Loucy (cell line): ENCODE results near the gene UBE2K.

Experiments used
- H2AFZ ChIP-seq: fragments of 200-600 bp; sonication (generic); 2 replicates; pipeline ENCODE4 v1.6.0; 2016; ENCODE audit warnings: antibody characterized with exemption, mild to moderate bottlenecking, low read length, moderate library complexity
- H3F3A ChIP-seq: fragments of 200-600 bp; 2 replicates; pipeline ENCODE4 v1.6.0; 2016; ENCODE audit warnings: antibody characterized with exemption, low read depth, mild to moderate bottlenecking
- H3K27me3 ChIP-seq: fragments of 200-600 bp; sonication (generic); 2 replicates; pipeline ENCODE4 v1.6.1; 2014; ENCODE audit warnings: low read length, mild to moderate bottlenecking; ENCODE audit not compliant: insufficient read depth, poor library complexity, severe bottlenecking
- H3K36me3 ChIP-seq: fragments of 200-600 bp; sonication (generic); 2 replicates; pipeline ENCODE4 v1.6.1; 2016; ENCODE audit warnings: low read length; ENCODE audit not compliant: insufficient read depth
- H3K4me1 ChIP-seq: fragments of 200-600 bp; sonication (generic); 2 replicates; pipeline ENCODE4 v1.5.1; 2014; ENCODE audit warnings: low read length, mild to moderate bottlenecking; ENCODE audit not compliant: insufficient read depth, poor library complexity, severe bottlenecking
- H3K4me2 ChIP-seq: fragments of 200-600 bp; sonication (generic); 2 replicates; pipeline ENCODE4 v1.6.0; 2014; ENCODE audit warnings: antibody characterized with exemption, low read length, low read depth, mild to moderate bottlenecking; ENCODE audit not compliant: poor library complexity, severe bottlenecking
- H3K4me3 ChIP-seq: fragments of 200-600 bp; sonication (generic); 2 replicates; pipeline ENCODE4 v1.5.1; 2014; ENCODE audit warnings: low read length, mild to moderate bottlenecking, mixed read lengths; ENCODE audit not compliant: poor library complexity, severe bottlenecking
- H3K79me2 ChIP-seq: fragments of 200-600 bp; sonication (generic); 2 replicates; pipeline ENCODE4 v1.6.1; 2014; ENCODE audit warnings: low read length; ENCODE audit not compliant: insufficient read depth
- H3K9ac ChIP-seq: fragments of 200-600 bp; sonication (generic); 2 replicates; pipeline ENCODE4 v1.6.0; 2014; ENCODE audit warnings: mild to moderate bottlenecking, low read depth, low read length, moderate library complexity; ENCODE audit not compliant: poor library complexity, severe bottlenecking
- H3K9me2 ChIP-seq: fragments of 200-600 bp; sonication (generic); replicated peaks from 2 replicates; pipeline ENCODE4 v1.6.1; 2016; ENCODE audit warnings: low read depth, low read length, mixed read lengths
- H3K9me3 ChIP-seq: fragments of 200-600 bp; sonication (generic); 2 replicates; pipeline ENCODE4 v1.6.1; 2014; ENCODE audit warnings: mild to moderate bottlenecking, antibody characterized with exemption, low read length, low read depth; ENCODE audit not compliant: insufficient read depth
- H4K20me1 ChIP-seq: fragments of 200-600 bp; sonication (generic); 2 replicates; pipeline ENCODE4 v1.6.0; 2014; ENCODE audit warnings: antibody characterized with exemption, low read length, mild to moderate bottlenecking; ENCODE audit not compliant: insufficient read depth, poor library complexity, severe bottlenecking
- EZH2phosphoT487 ChIP-seq: fragments of 200-600 bp; IDR thresholded peaks from 2 replicates; pipeline ENCODE4 v1.6.1; 2018; ENCODE audit warnings: antibody characterized with exemption, mild to moderate bottlenecking, moderate library complexity, borderline replicate concordance
- TF ChIP-seq, protein P1 (sequence below): fragments of 200-600 bp; sonication (generic); conservative IDR thresholded peaks from 2 replicates; pipeline ENCODE4 v1.5.1; 2014; ENCODE audit warnings: mild to moderate bottlenecking, antibody characterized with exemption, low read length

UBE2K gene

GRCh38 chr4:39818646-39819045 is 120.7 kb downstream of the UBE2K start:
- Histone ChIP-seq H3K27me3 (no peaks in the 10 kb centered on the region), H4K20me1 (no peaks in the 10 kb centered on the region), H3K79me2 (no peaks in the 10 kb centered on the region), H2AFZ (no peak overlapping the region), H3K36me3 (peaks cover under 1% of the 10 kb centered on the region; the same call in 1 of the 2 replicates), H3K4me1 (no peaks in the 10 kb centered on the region), H3K9me2 (no peaks in the 10 kb centered on the region), H3K9ac (no peak overlapping the region), H3K9me3 (no peaks in the 10 kb centered on the region), H3K4me2 (no peak overlapping the region), H3K4me3 (no peak overlapping the region), H3F3A (peaks cover 3% of the 10 kb centered on the region; the same call in 1 of the 2 replicates)
- TF ChIP-seq, protein P1, sequence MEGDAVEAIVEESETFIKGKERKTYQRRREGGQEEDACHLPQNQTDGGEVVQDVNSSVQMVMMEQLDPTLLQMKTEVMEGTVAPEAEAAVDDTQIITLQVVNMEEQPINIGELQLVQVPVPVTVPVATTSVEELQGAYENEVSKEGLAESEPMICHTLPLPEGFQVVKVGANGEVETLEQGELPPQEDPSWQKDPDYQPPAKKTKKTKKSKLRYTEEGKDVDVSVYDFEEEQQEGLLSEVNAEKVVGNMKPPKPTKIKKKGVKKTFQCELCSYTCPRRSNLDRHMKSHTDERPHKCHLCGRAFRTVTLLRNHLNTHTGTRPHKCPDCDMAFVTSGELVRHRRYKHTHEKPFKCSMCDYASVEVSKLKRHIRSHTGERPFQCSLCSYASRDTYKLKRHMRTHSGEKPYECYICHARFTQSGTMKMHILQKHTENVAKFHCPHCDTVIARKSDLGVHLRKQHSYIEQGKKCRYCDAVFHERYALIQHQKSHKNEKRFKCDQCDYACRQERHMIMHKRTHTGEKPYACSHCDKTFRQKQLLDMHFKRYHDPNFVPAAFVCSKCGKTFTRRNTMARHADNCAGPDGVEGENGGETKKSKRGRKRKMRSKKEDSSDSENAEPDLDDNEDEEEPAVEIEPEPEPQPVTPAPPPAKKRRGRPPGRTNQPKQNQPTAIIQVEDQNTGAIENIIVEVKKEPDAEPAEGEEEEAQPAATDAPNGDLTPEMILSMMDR, result no peak
- no peak for TF ChIP-seq EZH2phosphoT487

- H3K27me3 ChIP-seq, result no peaks in the 10 kb centered on the region
- no peaks in the 10 kb centered on the region for H4K20me1 ChIP-seq
- no peak for TF ChIP-seq EZH2phosphoT487
- TF ChIP-seq, protein P1, result no peak
- H3K4me1 ChIP-seq, result no peaks in the 10 kb centered on the region
- no peak overlapping the region for H3K4me3 ChIP-seq
- H2AFZ ChIP-seq, result no peak overlapping the region
- no peak overlapping the region for H3K4me2 ChIP-seq
- H3K36me3 ChIP-seq, result peaks cover 8% of the 10 kb centered on the region; the same call in 1 of the 2 replicates
- H3K79me2 ChIP-seq, result no peaks in the 10 kb centered on the region
- H3K9me3 ChIP-seq, result no peaks in the 10 kb centered on the region
- no peaks in the 10 kb centered on the region for H3K9me2 ChIP-seq
- 0 out of 2 replicates have a peak, but pooled peaks cover under 1% of the 10 kb centered on the region for H3F3A ChIP-seq
- no peak overlapping the region for H3K9ac ChIP-seq
Measured at GRCh38 chr4:39820186-39820585, 122.2 kb downstream of the UBE2K start.

DNA sequence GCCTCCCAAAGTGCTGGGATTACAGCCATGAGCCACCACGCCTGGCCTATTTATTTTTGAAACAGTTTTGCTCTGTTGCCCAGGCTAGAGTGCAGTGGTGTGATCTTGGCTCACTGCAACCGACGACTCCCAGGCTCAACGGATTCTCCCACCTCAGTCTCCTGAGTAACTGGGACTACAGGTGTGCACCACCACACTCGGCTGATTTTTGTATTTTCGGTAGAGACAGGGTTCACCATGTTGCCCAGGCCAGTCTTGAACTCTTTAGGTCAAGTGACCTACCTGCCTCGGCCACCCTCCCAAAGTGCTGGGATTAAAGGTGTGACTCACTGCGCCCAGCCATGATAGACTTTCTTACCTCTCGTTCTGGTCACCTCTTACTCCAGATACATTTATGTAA is 124.0 kb downstream of the UBE2K start:
- H4K20me1 ChIP-seq, result no peaks in the 10 kb centered on the region
- peaks cover 7% of the 10 kb centered on the region for H3K4me1 ChIP-seq
- no peaks in the 10 kb centered on the region for H3K9me2 ChIP-seq
- H3F3A ChIP-seq, result 0 out of 2 replicates have a peak, but pooled peaks cover 6% of the 10 kb centered on the region
- H2AFZ ChIP-seq, result no peak overlapping the region
- peaks cover 11% of the 10 kb centered on the region; the same call in 1 of the 2 replicates for H3K36me3 ChIP-seq
- H3K27me3 ChIP-seq, result no peaks in the 10 kb centered on the region
- H3K9ac ChIP-seq, result no peak overlapping the region
- H3K4me2 ChIP-seq, result no peak overlapping the region
- no peaks in the 10 kb centered on the region for H3K79me2 ChIP-seq
- no peak for TF ChIP-seq EZH2phosphoT487
- TF ChIP-seq, protein P1, result no peak
- H3K9me3 ChIP-seq, result no peaks in the 10 kb centered on the region
- no peak overlapping the region for H3K4me3 ChIP-seq
